ENCODE data around the gene OR2A5. TPM values are rescaled to one million over a fixed set of nuclear protein-coding genes. Genes with fewer than 3 reads are reported as not detected.

OR2A5 gene
- total and polyA plus RNA-seq, 2 donors (not counting 1 experiment from before 2014, with no cell fraction given): not detected

GRCh38 chr7:144100607-144101006, 51.9 kb downstream of the OR2A5 start:
- H3K9me3 Mint-ChIP-seq (ENCODE audit: insufficient read depth): no peaks in the 10 kb centered on the region
- no peaks in the 10 kb centered on the region for H3K79me2 ChIP-seq (ENCODE audit: control insufficient read depth, insufficient read depth, low read length)
- no peak for ATAC-seq (ENCODE audit: low read depth)
- no peaks in the 10 kb centered on the region for H3K36me3 ChIP-seq (replicated peaks in 1 of 2; ENCODE audit: control extremely low read depth in 1 of 2, control insufficient read depth in 1 of 2, extremely low read depth in 1 of 2, insufficient read depth in 2 of 2, low read length in 1 of 2)
- no peak for DNase-seq
- H3K4me3 Mint-ChIP-seq: no peak overlapping the region
- no peak overlapping the region for H3K4me2 ChIP-seq (replicated peaks; ENCODE audit: low read depth, low read length, poor library complexity, severe bottlenecking)
- ChIA-PET POLR2A (no interaction called here), CTCF (no interaction called here)
- TF ChIP-seq EZH2 (IDR thresholded peaks at IDR 0.05; ENCODE audit: borderline replicate concordance, insufficient read depth, low read depth, low read length, poor library complexity, severe bottlenecking) (no peak), CTCF (IDR thresholded peaks at IDR 0.05) (no peak)
- no peak overlapping the region for H3K27ac Mint-ChIP-seq
- H3K27ac ChIP-seq (ENCODE audit: low read length in 2 of 2): no peak overlapping the region
- H3K27me3 ChIP-seq (replicated peaks in 1 of 4; ENCODE audit: control extremely low read depth in 1 of 4, control insufficient read depth in 3 of 4, insufficient read depth in 4 of 4, low read length in 3 of 4): peaks cover 0 to 5% (median 2%) of the 10 kb centered on the region in 4 experiments
- no peaks in the 10 kb centered on the region for H3K4me1 ChIP-seq (ENCODE audit: control insufficient read depth in 2 of 2, insufficient read depth in 2 of 2, low read length in 2 of 2)
- intact Hi-C loops (cut with micrococcal nuclease): no loop called here
- no peak overlapping the region for H3K9ac ChIP-seq (ENCODE audit: low read length)
- H3K9me3 ChIP-seq (ENCODE audit: control extremely low read depth in 1 of 3, control insufficient read depth in 2 of 3, insufficient read depth in 1 of 3, low read length in 2 of 3): peaks cover 0 to 1% (median 0%) of the 10 kb centered on the region in 3 donors
- H3K4me1 Mint-ChIP-seq: no peaks in the 10 kb centered on the region
- WGBS (ENCODE audit: insufficient coverage): no CpG with 5 or more reads among the region's 3 CpGs
- H2AFZ ChIP-seq (ENCODE audit: insufficient read depth, low read depth, low read length, poor library complexity, severe bottlenecking): no peak overlapping the region
- no peaks in the 10 kb centered on the region for H4K20me1 ChIP-seq (ENCODE audit: control insufficient read depth, insufficient read depth, low read length, poor library complexity, severe bottlenecking)
- H3K27me3 Mint-ChIP-seq: peaks cover 14% of the 10 kb centered on the region
- H3K4me3 ChIP-seq (ENCODE audit: control extremely low read depth in 1 of 5, extremely low read depth in 1 of 5, insufficient read depth in 1 of 5, low read depth in 2 of 5, low read length in 4 of 5): no peak overlapping the region

- DNase-seq (no peak), ATAC-seq (ENCODE audit: low read depth) (no peak)
- H3K36me3 ChIP-seq (replicated peaks in 1 of 2; ENCODE audit: control extremely low read depth in 1 of 2, control insufficient read depth in 1 of 2, extremely low read depth in 1 of 2, insufficient read depth in 2 of 2, low read length in 1 of 2): no peaks in the 10 kb centered on the region
- peaks cover 0 to 4% (median 1%) of the 10 kb centered on the region in 4 experiments for H3K27me3 ChIP-seq (replicated peaks in 1 of 4; ENCODE audit: control extremely low read depth in 1 of 4, control insufficient read depth in 3 of 4, insufficient read depth in 4 of 4, low read length in 3 of 4)
- no peak overlapping the region for H3K4me2 ChIP-seq (replicated peaks; ENCODE audit: low read depth, low read length, poor library complexity, severe bottlenecking)
- no peaks in the 10 kb centered on the region for H3K4me1 ChIP-seq (ENCODE audit: control insufficient read depth in 2 of 2, insufficient read depth in 2 of 2, low read length in 2 of 2)
- no peak for TF ChIP-seq CTCF (IDR thresholded peaks at IDR 0.05)
- TF ChIP-seq EZH2 (IDR thresholded peaks at IDR 0.05; ENCODE audit: borderline replicate concordance, insufficient read depth, low read depth, low read length, poor library complexity, severe bottlenecking): no peak
- CTCF ChIA-PET: no interaction called here
- no peak overlapping the region for H3K9ac ChIP-seq (ENCODE audit: low read length)
- Mint-ChIP-seq H3K27ac (no peak overlapping the region), H3K9me3 (ENCODE audit: insufficient read depth) (no peaks in the 10 kb centered on the region), H3K4me1 (no peaks in the 10 kb centered on the region), H3K4me3 (no peak overlapping the region), H3K27me3 (peaks cover 15% of the 10 kb centered on the region)
- no peak overlapping the region for H3K4me3 ChIP-seq (ENCODE audit: control extremely low read depth in 1 of 5, extremely low read depth in 1 of 5, insufficient read depth in 1 of 5, low read depth in 2 of 5, low read length in 4 of 5)
- H4K20me1 ChIP-seq (ENCODE audit: control insufficient read depth, insufficient read depth, low read length, poor library complexity, severe bottlenecking): no peaks in the 10 kb centered on the region
- no peaks in the 10 kb centered on the region for H3K79me2 ChIP-seq (ENCODE audit: control insufficient read depth, insufficient read depth, low read length)
- no peak overlapping the region for H2AFZ ChIP-seq (ENCODE audit: insufficient read depth, low read depth, low read length, poor library complexity, severe bottlenecking)
- H3K9me3 ChIP-seq (ENCODE audit: control extremely low read depth in 1 of 3, control insufficient read depth in 2 of 3, insufficient read depth in 1 of 3, low read length in 2 of 3): no peaks in the 10 kb centered on the region
- H3K27ac ChIP-seq (ENCODE audit: low read length in 2 of 2): no peak overlapping the region
- intact Hi-C loops (cut with micrococcal nuclease): no loop called here
- POLR2A ChIA-PET: no interaction called here
Observed at GRCh38 chr7:144102041-144102440, 53.3 kb downstream of the OR2A5 start.
